ENCODE results near the gene TRAPPC2B. TPM values are rescaled to one million over a fixed set of nuclear protein-coding genes. Genes with fewer than 3 reads are reported as not detected.

TRAPPC2B gene
- total RNA-seq, 1 experiment from 2014 or later, result 30.0 TPM

DNA sequence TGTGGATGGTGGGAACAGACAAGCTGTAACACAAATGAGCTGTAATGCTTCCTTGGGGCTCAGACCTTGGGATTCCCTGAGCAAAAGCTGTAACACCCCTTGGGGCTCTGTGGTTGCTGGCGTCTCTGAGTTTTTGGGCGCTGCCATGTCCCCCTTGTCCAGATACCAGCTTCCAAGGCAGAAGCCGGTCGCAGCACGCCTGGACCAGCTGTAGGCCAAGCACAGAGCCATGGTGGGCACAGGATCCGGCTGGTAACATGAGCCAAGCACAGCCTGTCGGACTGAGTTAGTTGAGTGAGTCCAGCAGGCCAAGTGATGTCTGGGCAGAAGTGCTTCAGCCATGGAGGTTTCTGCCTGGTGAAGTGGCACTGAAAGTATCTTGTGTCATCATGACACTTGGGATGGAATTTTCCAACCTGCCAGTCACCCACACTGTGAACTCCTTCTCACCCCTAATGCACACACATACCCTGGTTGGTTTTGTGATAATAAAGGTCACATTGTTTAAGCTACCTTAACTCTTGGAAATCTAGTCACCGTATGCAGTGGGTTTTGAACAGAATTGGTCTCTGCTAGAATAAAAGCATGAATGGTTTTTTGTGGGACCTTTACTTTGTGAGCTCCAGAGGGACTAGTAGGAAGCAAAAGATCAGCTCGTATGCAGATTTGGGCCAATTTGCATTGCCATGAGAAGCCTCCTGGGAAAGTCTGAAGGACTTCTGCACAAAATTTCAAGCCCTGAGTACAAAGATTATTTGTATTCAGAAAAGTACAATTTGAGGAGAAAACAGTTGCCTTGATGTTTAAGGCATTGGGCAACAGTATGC lies 40.6 kb downstream of the TRAPPC2B start:
- H3K4me2 ChIP-seq (ENCODE audit: low read depth, low read length, poor library complexity, severe bottlenecking), result no peak overlapping the region
- peaks cover 37% of the 10 kb centered on the region for H3K9me3 ChIP-seq (ENCODE audit: low read length)
- H4K20me1 ChIP-seq (ENCODE audit: insufficient read depth, low read depth, low read length), result no peaks in the 10 kb centered on the region
- no peaks in the 10 kb centered on the region; the same call in 1 of the 2 replicates for H3K79me2 ChIP-seq (ENCODE audit: low read length)
- H3K27me3 ChIP-seq (ENCODE audit: low read length), result no peaks in the 10 kb centered on the region
- H3K9me2 ChIP-seq (replicated peaks; ENCODE audit: insufficient read depth, low read length), result no peaks in the 10 kb centered on the region
- H3K27ac ChIP-seq (ENCODE audit: low read length), result no peak overlapping the region
- H3K4me1 ChIP-seq (ENCODE audit: low read length), result peaks cover 9% of the 10 kb centered on the region
- no peak overlapping the region for H3K9ac ChIP-seq (ENCODE audit: low read length)
- H3K4me3 ChIP-seq (ENCODE audit: low read length), result no peak overlapping the region
- DNase-seq, result no peak
- no peak overlapping the region for H2AFZ ChIP-seq (ENCODE audit: low read length)
- peaks cover 37% of the 10 kb centered on the region for H3K36me3 ChIP-seq (ENCODE audit: insufficient read depth, low read length)

- Histone ChIP-seq H3K9me2 (replicated peaks; ENCODE audit: insufficient read depth, low read length) (no peaks in the 10 kb centered on the region), H4K20me1 (ENCODE audit: insufficient read depth, low read depth, low read length) (no peaks in the 10 kb centered on the region), H3K9me3 (ENCODE audit: low read length) (peaks cover 27% of the 10 kb centered on the region), H3K36me3 (ENCODE audit: insufficient read depth, low read length) (peaks cover 17% of the 10 kb centered on the region; the same call in 1 of the 2 replicates), H3K4me2 (ENCODE audit: low read depth, low read length, poor library complexity, severe bottlenecking) (no peak overlapping the region), H3K27ac (ENCODE audit: low read length) (no peak overlapping the region), H3K27me3 (ENCODE audit: low read length) (no peaks in the 10 kb centered on the region), H2AFZ (ENCODE audit: low read length) (no peak overlapping the region), H3K79me2 (ENCODE audit: low read length) (peaks cover 6% of the 10 kb centered on the region), H3K9ac (ENCODE audit: low read length) (no peak overlapping the region), H3K4me1 (ENCODE audit: low read length) (peaks cover 18% of the 10 kb centered on the region), H3K4me3 (ENCODE audit: low read length) (no peak overlapping the region)
- peak; percentile 94 for DNase-seq
These were observed 43.3 kb downstream of the TRAPPC2B start for GRCh38 chr19:57406516-57407123.

- peak within 1 kb of the TSS; percentile 83 for H3K4me2 ChIP-seq (ENCODE audit: low read depth, low read length, poor library complexity, severe bottlenecking)
- H3K79me2 ChIP-seq (ENCODE audit: low read length), result peaks cover 47% of the 10 kb centered on the region
- peaks cover 15% of the 10 kb centered on the region for H3K4me1 ChIP-seq (ENCODE audit: low read length)
- H3K36me3 ChIP-seq (ENCODE audit: insufficient read depth, low read length), result peaks cover 25% of the 10 kb centered on the region
- peak within 1 kb of the TSS; percentile 90 for H2AFZ ChIP-seq (ENCODE audit: low read length)
- H3K9me3 ChIP-seq (ENCODE audit: low read length), result peaks cover 21% of the 10 kb centered on the region
- no peaks in the 10 kb centered on the region for H4K20me1 ChIP-seq (ENCODE audit: insufficient read depth, low read depth, low read length)
- H3K27me3 ChIP-seq (ENCODE audit: low read length), result no peaks in the 10 kb centered on the region
- no peaks in the 10 kb centered on the region for H3K9me2 ChIP-seq (replicated peaks; ENCODE audit: insufficient read depth, low read length)
- peak within 1 kb of the TSS; percentile 79 for H3K9ac ChIP-seq (ENCODE audit: low read length)
- no peak within 1 kb of the TSS for H3K27ac ChIP-seq (ENCODE audit: low read length)
- peak; percentile 99 for DNase-seq
- peak within 1 kb of the TSS; percentile 87 for H3K4me3 ChIP-seq (ENCODE audit: low read length)
These were observed 47.7 kb downstream of the TRAPPC2B start, which contains the start of gene ZNF17 for GRCh38 chr19:57410877-57411671. Gene ZNF17, plus strand, starts transcription at chr19:57411161. Its CDS starts 2,455 bp downstream, at chr19:57413616.

Other genes starting within 250 kb of the TRAPPC2B start
- gene USP29, start 243.6 kb upstream of the TRAPPC2B start, total RNA-seq (2014; rRNA removed; shearing (Covaris generic); ENCODE audit: low replicate concordance), result not detected in 2 replicates
- gene ZIM3, start 218.3 kb upstream of the TRAPPC2B start, total RNA-seq (2014; rRNA removed; shearing (Covaris generic); ENCODE audit: low replicate concordance), result not detected in 2 replicates
- not detected in 2 replicates for gene DUXA, start 196.1 kb upstream of the TRAPPC2B start, total RNA-seq (2014; rRNA removed; shearing (Covaris generic); ENCODE audit: low replicate concordance)
- gene ZNF264, start 172.1 kb upstream of the TRAPPC2B start, total RNA-seq (2014; rRNA removed; shearing (Covaris generic); ENCODE audit: low replicate concordance), result 30.0 and 81.8 TPM in 2 replicates
- gene AURKC, start 132.5 kb upstream of the TRAPPC2B start, total RNA-seq (2014; rRNA removed; shearing (Covaris generic); ENCODE audit: low replicate concordance), result 2.8 and 6.1 TPM in 2 replicates
- gene ZNF805, start 122.9 kb upstream of the TRAPPC2B start, total RNA-seq (2014; rRNA removed; shearing (Covaris generic); ENCODE audit: low replicate concordance), result 20.5 and 23.6 TPM in 2 replicates
- gene ZNF460, start 83.1 kb upstream of the TRAPPC2B start, total RNA-seq (2014; rRNA removed; shearing (Covaris generic); ENCODE audit: low replicate concordance), result 95.1 and 113 TPM in 2 replicates
- 19.8 and 21.6 TPM in 2 replicates for gene ZNF543, start 43.1 kb upstream of the TRAPPC2B start, total RNA-seq (2014; rRNA removed; shearing (Covaris generic); ENCODE audit: low replicate concordance)
- 6.9 and 10.0 TPM in 2 replicates for gene ZNF304, start 12.3 kb upstream of the TRAPPC2B start, total RNA-seq (2014; rRNA removed; shearing (Covaris generic); ENCODE audit: low replicate concordance)
- gene ZNF547, start within 50 bp of the TRAPPC2B start, total RNA-seq (2014; rRNA removed; shearing (Covaris generic); ENCODE audit: low replicate concordance), result 3.1 and 6.5 TPM in 2 replicates
- gene ZNF548, start 26.3 kb downstream of the TRAPPC2B start, total RNA-seq (2014; rRNA removed; shearing (Covaris generic); ENCODE audit: low replicate concordance), result 37.3 and 40.4 TPM in 2 replicates
- 17.0 and 19.2 TPM in 2 replicates for gene ZNF17, start 47.6 kb downstream of the TRAPPC2B start, total RNA-seq (2014; rRNA removed; shearing (Covaris generic); ENCODE audit: low replicate concordance)
- 20.9 and 43.4 TPM in 2 replicates for gene ZNF749, start 71.8 kb downstream of the TRAPPC2B start, total RNA-seq (2014; rRNA removed; shearing (Covaris generic); ENCODE audit: low replicate concordance)
- not detected in 2 replicates for gene VN1R1, start 93.6 kb downstream of the TRAPPC2B start, total RNA-seq (2014; rRNA removed; shearing (Covaris generic); ENCODE audit: low replicate concordance)
- gene ZNF772, start 114.0 kb downstream of the TRAPPC2B start, total RNA-seq (2014; rRNA removed; shearing (Covaris generic); ENCODE audit: low replicate concordance), result 0.45 and 4.6 TPM in 2 replicates
- 4.2 and 5.1 TPM in 2 replicates for gene ZNF419, start 124.2 kb downstream of the TRAPPC2B start, total RNA-seq (2014; rRNA removed; shearing (Covaris generic); ENCODE audit: low replicate concordance)
- gene ZNF773, start 136.4 kb downstream of the TRAPPC2B start, total RNA-seq (2014; rRNA removed; shearing (Covaris generic); ENCODE audit: low replicate concordance), result 19.4 and 25.2 TPM in 2 replicates
- gene ZNF549, start 163.8 kb downstream of the TRAPPC2B start, total RNA-seq (2014; rRNA removed; shearing (Covaris generic); ENCODE audit: low replicate concordance), result 6.7 and 9.8 TPM in 2 replicates
- gene ZNF550, start 196.3 kb downstream of the TRAPPC2B start, total RNA-seq (2014; rRNA removed; shearing (Covaris generic); ENCODE audit: low replicate concordance), result 5.5 and 5.7 TPM in 2 replicates
- 3.1 and 4.6 TPM in 2 replicates for gene ZNF416, start 215.4 kb downstream of the TRAPPC2B start, total RNA-seq (2014; rRNA removed; shearing (Covaris generic); ENCODE audit: low replicate concordance)
- 0.11 TPM in 2 replicates for gene ZIK1, start 220.6 kb downstream of the TRAPPC2B start, total RNA-seq (2014; rRNA removed; shearing (Covaris generic); ENCODE audit: low replicate concordance)
- 5.2 and 7.7 TPM in 2 replicates for gene ZNF530, start 236.3 kb downstream of the TRAPPC2B start, total RNA-seq (2014; rRNA removed; shearing (Covaris generic); ENCODE audit: low replicate concordance)

Data from Karpas-422 (cell line).